Heart left ventricle (tissue), 13 donors: ENCODE measurements around the gene AFAP1.

Source experiments
- CTCF ChIP-seq, 12 donors: fragments of 200-600 bp; sonication (generic) in 4 of 12; IDR thresholded peaks; one replicate each; pipeline versions ENCODE4 v1.5.0 to v1.8.0; 2018 to 2022; ENCODE audit warnings: antibody characterized with exemption in 12 of 12, mild to moderate bottlenecking in 5 of 12
- POLR2A ChIP-seq, 2 donors: fragments of 450-650 bp; IDR thresholded peaks; one replicate each; pipeline ENCODE4 v1.6.1; 2017; ENCODE audit warnings: antibody characterized with exemption in 2 of 2, mild to moderate bottlenecking in 2 of 2, moderate library complexity in 2 of 2
- donor health status: ischemic (EF 13 %, LVEDD 7.1; RV severe dilation, severe dysfunction).
- donor health status: DM: no; HTN: yes; CAD: no.
- donor health status: DM: no; HTN: no; CAD: no.
- donor health status: ischemic (EF 25% LVEDD 6.9; RV normal size, moderate dysfunction).
- donor health status: ischemic (EF 25% LVEDD 5.7; RV mildly dilated, moderate dysfunction).
- donor health status: ischemic (EF 35%, LVEDD 5.7; RV mildly dilated, moderate dysfunction).
- donor health status: nonischemic (EF 11% LVEDD 7.7; RV severe dilation, severe dysfunction).
- donor health status: DM: yes; HTN: yes; CAD: no.
- donor health status: PGD.
- donor health status: ischemic (EF 29% LVEDD 5.4; RV normal size, mild dysfunction).
- donor health status: nonischemic (EF 23%, LVEDD 6.1; RV moderate dilation, normal function).

- TF ChIP-seq POLR2A (IDR thresholded peaks at IDR 0.05) (no peak), CTCF (IDR thresholded peaks at IDR 0.05) (no peak)
Measured at GRCh38 chr4:7981738-7982394, 42.2 kb upstream of the AFAP1 start.
